Prostate gland (tissue), 2 donors: ENCODE data around the gene KRT77. TPM values are rescaled to one million over a fixed set of nuclear protein-coding genes. Genes with fewer than 3 reads are reported as not detected.

Experiments used
- DNase-seq: peaks from one replicate; pipeline ENCODE4 v3.0.0-alpha.2; 2019; ENCODE audit warnings: low spot score
- H3K27ac ChIP-seq, 2 donors: fragments of 200-600 bp; sonication (generic); 2 replicates each; pipeline ENCODE4 v1.5.1; 2017 to 2019
- H3K27me3 ChIP-seq: fragments of 200-600 bp; sonication (generic); replicated peaks from 2 replicates; pipeline ENCODE4 v1.5.1; 2019; ENCODE audit not compliant: insufficient read depth
- H3K36me3 ChIP-seq, 2 donors: fragments of 200-600 bp; sonication (generic); 1 replicate in 1 of 2; 2 replicates in 1 of 2; pipeline versions ENCODE4 v1.5.1 to v1.8.1; 2017 to 2019
- H3K4me1 ChIP-seq: fragments of 200-600 bp; sonication (generic); replicated peaks from 2 replicates; pipeline ENCODE4 v1.5.1; 2019
- H3K4me3 ChIP-seq, 2 donors: fragments of 200-600 bp; sonication (generic); 2 replicates each; pipeline ENCODE4 v1.5.1; 2017 to 2019
- H3K9me3 ChIP-seq: fragments of 200-600 bp; sonication (generic); 2 replicates; pipeline ENCODE4 v1.5.1; 2017
- POLR2A ChIP-seq: fragments of 450-650 bp; IDR thresholded peaks from one replicate; pipeline ENCODE4 v1.6.1; 2016; ENCODE audit warnings: antibody characterized with exemption, mild to moderate bottlenecking
- POLR2AphosphoS5 ChIP-seq: sonication (generic); formaldehyde crosslinking; IDR thresholded peaks from one replicate; pipeline ENCODE4 v1.6.1; 2017; ENCODE audit warnings: antibody characterized with exemption
- WGBS: methylation state at CpG from one replicate; pipeline ENCODE4 v1.1.5; 2018; 5-methylcytosine and 5-hydroxymethylcytosine counted together
- intact Hi-C: fragments of 100-400 bp; cut with DNase I; formaldehyde crosslinking; loops from one replicate; pipeline ENCODE4 v1.14.2; 2022
- total RNA-seq, 2 donors: library from RNA; depleted of rRNA; stranded (reverse); fragments of >200 nt; gene quantifications; one replicate each; pipeline ENCODE4 v1.1.0, GENCODE V29; 2016
- TF ChIP-seq, protein P1 (sequence below), 4 experiments: fragments of 200-600 bp in 2 of 4; fragments of 450-650 bp in 2 of 4; sonication (generic) in 2 of 4; IDR thresholded peaks; 1 replicate in 3 of 4; 2 replicates in 1 of 4; pipeline ENCODE4 v1.5.1; 2016 to 2019; ENCODE audit warnings: antibody characterized with exemption in 4 of 4, mild to moderate bottlenecking in 2 of 4, moderate library complexity in 2 of 4

KRT77 gene
- total RNA-seq, 2 donors from 2014 or later = 0.09 to 0.57 TPM

DNA sequence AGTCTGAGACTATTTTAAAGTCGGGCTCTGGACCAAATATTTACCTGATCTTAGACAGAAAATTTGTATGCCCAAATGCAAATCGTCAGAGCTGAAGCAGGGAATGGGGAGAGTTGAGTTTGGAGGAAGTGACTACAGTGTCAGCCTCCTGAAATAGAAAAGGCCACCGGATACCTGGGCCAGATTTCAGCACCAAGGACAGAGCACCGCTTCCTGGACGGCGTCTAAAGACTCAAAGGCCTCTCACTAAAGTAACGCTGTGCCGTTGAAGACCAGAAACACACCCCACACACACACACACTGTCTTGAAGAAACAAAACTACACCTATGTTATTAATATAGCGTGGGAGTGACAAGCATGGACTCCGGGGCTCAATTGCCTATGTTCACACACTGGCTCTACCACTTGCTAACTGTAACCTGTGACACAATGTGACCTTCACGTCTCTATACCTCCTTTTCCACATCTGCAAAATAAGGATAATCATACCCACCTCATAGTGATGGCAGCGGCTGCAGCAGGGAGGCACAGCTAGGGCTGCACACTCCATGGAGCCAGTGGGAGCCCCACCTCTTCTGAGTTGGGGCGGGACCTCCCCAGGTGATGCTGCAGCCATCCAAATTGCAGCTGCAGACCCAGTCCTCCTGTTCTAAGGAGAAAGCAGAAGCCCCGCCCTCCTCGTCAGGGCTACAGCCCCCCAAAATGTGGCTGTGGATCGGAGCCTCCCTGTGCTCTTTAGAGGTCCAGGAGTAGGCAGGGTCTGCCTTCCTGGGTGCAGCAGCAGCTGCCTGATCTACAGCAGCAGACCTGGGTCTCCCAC lies 38.3 kb upstream of the KRT77 start:
- H3K36me3 ChIP-seq = no peaks in the 10 kb centered on the region
- TF ChIP-seq, protein P1, sequence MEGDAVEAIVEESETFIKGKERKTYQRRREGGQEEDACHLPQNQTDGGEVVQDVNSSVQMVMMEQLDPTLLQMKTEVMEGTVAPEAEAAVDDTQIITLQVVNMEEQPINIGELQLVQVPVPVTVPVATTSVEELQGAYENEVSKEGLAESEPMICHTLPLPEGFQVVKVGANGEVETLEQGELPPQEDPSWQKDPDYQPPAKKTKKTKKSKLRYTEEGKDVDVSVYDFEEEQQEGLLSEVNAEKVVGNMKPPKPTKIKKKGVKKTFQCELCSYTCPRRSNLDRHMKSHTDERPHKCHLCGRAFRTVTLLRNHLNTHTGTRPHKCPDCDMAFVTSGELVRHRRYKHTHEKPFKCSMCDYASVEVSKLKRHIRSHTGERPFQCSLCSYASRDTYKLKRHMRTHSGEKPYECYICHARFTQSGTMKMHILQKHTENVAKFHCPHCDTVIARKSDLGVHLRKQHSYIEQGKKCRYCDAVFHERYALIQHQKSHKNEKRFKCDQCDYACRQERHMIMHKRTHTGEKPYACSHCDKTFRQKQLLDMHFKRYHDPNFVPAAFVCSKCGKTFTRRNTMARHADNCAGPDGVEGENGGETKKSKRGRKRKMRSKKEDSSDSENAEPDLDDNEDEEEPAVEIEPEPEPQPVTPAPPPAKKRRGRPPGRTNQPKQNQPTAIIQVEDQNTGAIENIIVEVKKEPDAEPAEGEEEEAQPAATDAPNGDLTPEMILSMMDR (IDR thresholded peaks at IDR 0.05) = no peak
- TF ChIP-seq POLR2AphosphoS5 = no peak
- TF ChIP-seq POLR2A = no peak
- no peak overlapping the region for H3K27ac ChIP-seq
- WGBS = 16% methylated on average over 14 of the region's 16 CpGs
- no peak overlapping the region for H3K4me3 ChIP-seq
- intact Hi-C loops = no loop called here
- H3K4me1 ChIP-seq = no peaks in the 10 kb centered on the region
- H3K27me3 ChIP-seq = no peaks in the 10 kb centered on the region
- DNase-seq = peak; percentile 25
- no peaks in the 10 kb centered on the region for H3K9me3 ChIP-seq

DNA sequence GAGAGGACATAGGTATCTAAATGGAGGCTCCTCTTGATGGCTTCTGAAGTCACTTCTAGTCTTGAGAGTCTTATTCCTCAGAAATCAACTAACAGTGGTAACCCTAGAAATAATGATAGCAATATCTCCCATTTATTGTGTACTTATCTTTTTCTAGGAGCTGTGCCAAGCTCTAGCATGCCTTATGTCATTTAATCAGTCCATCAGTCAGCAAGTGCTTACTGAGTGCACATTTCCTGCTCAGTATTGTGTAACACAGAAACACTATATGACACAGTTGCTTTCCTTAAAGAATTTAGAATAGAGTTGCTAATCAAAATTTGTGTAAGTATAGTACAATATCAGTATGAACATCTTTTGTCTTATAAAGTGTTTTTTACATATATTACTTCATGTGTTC lies 37.3 kb upstream of the KRT77 start:
- H3K9me3 ChIP-seq = no peaks in the 10 kb centered on the region
- H3K27ac ChIP-seq = no peak overlapping the region
- intact Hi-C loops = no loop called here
- TF ChIP-seq, protein P1 (IDR thresholded peaks at IDR 0.05) = no peak
- no peak for TF ChIP-seq POLR2AphosphoS5
- H3K4me3 ChIP-seq = no peak overlapping the region
- no peaks in the 10 kb centered on the region for H3K27me3 ChIP-seq
- no peak for DNase-seq
- H3K36me3 ChIP-seq = no peaks in the 10 kb centered on the region
- H3K4me1 ChIP-seq = no peaks in the 10 kb centered on the region

DNA sequence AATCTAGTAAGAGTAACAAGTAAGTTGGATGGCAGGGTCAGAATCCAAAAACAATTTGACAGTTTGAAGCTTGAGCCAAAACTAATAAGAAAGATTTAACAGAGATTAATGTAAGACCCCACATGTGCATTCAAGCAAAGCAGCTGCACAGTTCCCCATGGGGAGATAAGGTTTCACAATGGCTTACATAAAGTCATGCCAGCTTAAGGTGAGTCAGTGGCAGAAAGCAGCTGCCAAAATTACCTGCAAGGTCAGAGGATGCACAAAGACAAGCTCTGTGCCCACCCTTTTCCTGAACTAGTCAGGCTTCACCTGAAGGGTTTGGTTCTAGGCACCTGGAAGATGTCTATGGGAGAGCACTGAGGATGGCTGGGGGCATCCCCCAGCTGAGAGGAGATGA lies 36.6 kb upstream of the KRT77 start:
- no peaks in the 10 kb centered on the region for H3K36me3 ChIP-seq
- no peak overlapping the region for H3K4me3 ChIP-seq
- TF ChIP-seq, protein P1 (IDR thresholded peaks at IDR 0.05) = no peak
- TF ChIP-seq POLR2AphosphoS5 = no peak
- TF ChIP-seq POLR2A = no peak
- no peak overlapping the region for H3K27ac ChIP-seq
- H3K4me1 ChIP-seq = no peaks in the 10 kb centered on the region
- intact Hi-C loops = no loop called here
- H3K9me3 ChIP-seq = no peaks in the 10 kb centered on the region
- no peak for DNase-seq
- H3K27me3 ChIP-seq = peaks cover 3% of the 10 kb centered on the region

DNA sequence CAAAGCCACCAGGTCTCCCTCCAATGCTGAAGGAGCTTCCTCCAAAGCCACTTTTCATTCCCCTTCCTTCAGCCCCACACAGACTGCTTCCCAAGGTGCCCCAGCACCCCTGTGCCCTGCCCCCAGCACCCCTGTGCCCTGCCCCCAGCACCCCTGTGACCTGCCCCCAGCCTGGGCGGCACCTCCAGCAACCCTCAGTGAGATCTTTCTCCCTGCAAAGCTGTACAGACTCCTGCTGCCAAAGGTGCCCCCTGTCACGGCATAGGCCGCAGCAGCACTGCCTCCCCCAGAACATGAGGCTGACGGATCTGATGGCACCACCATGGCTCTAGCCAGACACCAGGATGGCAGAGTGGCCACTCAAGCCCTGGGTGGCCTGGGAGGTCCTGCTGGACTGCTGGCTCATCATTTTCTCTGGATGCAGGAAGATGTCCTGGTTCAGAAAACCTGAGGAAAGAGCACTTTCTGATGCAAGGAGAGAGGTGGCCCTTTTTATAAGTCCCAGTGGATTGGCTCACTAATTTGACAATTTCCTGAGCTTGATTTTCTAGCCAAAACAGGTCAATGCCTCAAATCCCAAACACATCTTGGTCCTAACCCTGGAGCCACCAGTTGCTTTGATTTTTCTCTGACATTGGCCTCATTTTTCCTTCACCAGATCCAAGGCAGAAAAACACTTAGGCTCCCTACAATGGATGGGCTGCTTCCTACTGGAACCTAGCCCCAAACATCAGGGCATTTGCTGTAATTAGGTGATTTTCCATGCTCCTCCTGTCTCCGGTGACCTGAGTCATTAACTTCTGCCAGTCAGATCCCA lies 32.7 kb upstream of the KRT77 start:
- Histone ChIP-seq H3K9me3 (no peaks in the 10 kb centered on the region), H3K4me3 (no peak overlapping the region), H3K4me1 (no peaks in the 10 kb centered on the region), H3K36me3 (no peaks in the 10 kb centered on the region), H3K27me3 (peaks cover 5% of the 10 kb centered on the region), H3K27ac (no peak overlapping the region)
- TF ChIP-seq POLR2A (no peak), POLR2AphosphoS5 (no peak)
- TF ChIP-seq, protein P1 (IDR thresholded peaks at IDR 0.05) = no peak
- intact Hi-C loops = no loop called here
- DNase-seq = no peak
- WGBS = 63% methylated on average over 4 of the region's 5 CpGs
